Right lobe of liver (tissue), 5 donors: ENCODE measurements around the gene FAM72C. TPM values are rescaled to one million over a fixed set of nuclear protein-coding genes. Genes with fewer than 3 reads are reported as not detected.

Source experiments
- small RNA-seq, 2 experiments: library from RNA; depleted of rRNA; stranded (forward); fragments of <200 nt; gene quantifications; one replicate each; pipeline ENCODE3, GENCODE V24; 2016
- total RNA-seq, 6 experiments: library from RNA; depleted of rRNA in 2 of 6; stranded (reverse); fragments of >200 nt in 2 of 6; fragmentation: NEBNext Ultra II Directional in 3 of 6; extraction: Animal tissue kit (Norgen Biotek cat#: 25700) in 3 of 6; gene quantifications; one replicate each; pipeline versions ENCODE4 v1.1.0 to v1.2.4, GENCODE V29; 2016 to 2023
- donor health status: DM: no; HTN: no; CAD: no.
- donor health status: DM: no; HTN: no; CAD: no.
- donor health status: DM: no; HTN: yes; CAD: no.
- donor health status: DM: no; HTN: yes; CAD: no.

The FAM72C gene
- total RNA-seq, 6 experiments from 2014 or later, result 0.17 to 0.20 TPM; not detected in 4

Small RNA genes within 50 kb of the gene (small RNA-seq; reads per million reads assigned to genes)
- 0 reads per million in 2 experiments for gene HIST2H3PS2
